SK-N-SH treated with all-trans-retinoic acid at 6 μM for 48 hours (cell line): ENCODE data around the gene FBH1.
A peak's percentile ranks its signal among the peaks of the same experiment; 100 is the strongest.
"Not testable (repeated sequence)": the region's sequence is repeated elsewhere in the genome, so short reads cannot be mapped to it uniquely, and the experiment has no call there.

Experiments
- ATAC-seq: fragments of 200-7000 bp; cut with Tn5 transposase; 3 replicates; pipeline ENCODE4 v1.9.1; 2020; ENCODE audit warnings: mild to moderate bottlenecking, moderate library complexity
- ARNTL ChIP-seq: fragments of 450-650 bp; formaldehyde crosslinking; IDR thresholded peaks from 2 replicates; pipeline ENCODE4 v1.5.0; 2020; ENCODE audit warnings: low read depth, mild to moderate bottlenecking, moderate library complexity, borderline replicate concordance
- ESRRG ChIP-seq: fragments of 250-450 bp; sonication (Bioruptor Pico); IDR thresholded peaks from 2 replicates; pipeline ENCODE4 v1.6.1; 2021; ENCODE audit warnings: mild to moderate bottlenecking
- GLIS3 ChIP-seq: fragments of 250-450 bp; sonication (Bioruptor Pico); IDR thresholded peaks from 2 replicates; pipeline ENCODE4 v1.5.0; 2020; ENCODE audit warnings: mild to moderate bottlenecking, moderate library complexity
- ISL1 ChIP-seq: fragments of 250-450 bp; sonication (Bioruptor Pico); IDR thresholded peaks from 2 replicates; pipeline ENCODE4 v2.1.2; 2022; ENCODE audit warnings: mild to moderate bottlenecking, moderate library complexity
- PATZ1 ChIP-seq: fragments of 250-450 bp; sonication (Bioruptor Pico); IDR thresholded peaks from 2 replicates; pipeline ENCODE4 v1.8.0; 2020; ENCODE audit warnings: mild to moderate bottlenecking, moderate library complexity, borderline replicate concordance
- POU6F1 ChIP-seq: fragments of 250-450 bp; sonication (Bioruptor Pico); IDR thresholded peaks from 2 replicates; pipeline ENCODE4 v1.8.0; 2021; ENCODE audit warnings: low read depth, mild to moderate bottlenecking, moderate library complexity, borderline replicate concordance
- PPARA ChIP-seq: fragments of 250-450 bp; sonication (Bioruptor Pico); IDR thresholded peaks from 2 replicates; pipeline ENCODE4 v1.5.0; 2020; ENCODE audit warnings: mild to moderate bottlenecking, borderline replicate concordance
- RARB ChIP-seq: fragments of 250-450 bp; sonication (Bioruptor Pico); IDR thresholded peaks from 2 replicates; pipeline ENCODE4 v1.8.0; 2021; ENCODE audit warnings: mild to moderate bottlenecking, moderate library complexity
- SNAI2 ChIP-seq: fragments of 250-450 bp; sonication (Bioruptor Pico); IDR thresholded peaks from 2 replicates; pipeline ENCODE4 v1.5.0; 2020; ENCODE audit warnings: mild to moderate bottlenecking, moderate library complexity
- TCF4 ChIP-seq: fragments of 250-450 bp; sonication (Bioruptor Pico); IDR thresholded peaks from 2 replicates; pipeline ENCODE4 v1.8.0; 2021; ENCODE audit warnings: mild to moderate bottlenecking, moderate library complexity, borderline replicate concordance
- TSHZ2 ChIP-seq: fragments of 250-450 bp; sonication (Bioruptor Pico); IDR thresholded peaks from 2 replicates; pipeline ENCODE4 v1.5.0; 2020; ENCODE audit warnings: mild to moderate bottlenecking, moderate library complexity
- ZC3H10 ChIP-seq: fragments of 250-450 bp; sonication (Bioruptor Pico); IDR thresholded peaks from 2 replicates; pipeline ENCODE4 v1.5.1; 2021; ENCODE audit warnings: mild to moderate bottlenecking, moderate library complexity
- ZFP3 ChIP-seq: fragments of 250-450 bp; sonication (Bioruptor Pico); IDR thresholded peaks from 2 replicates; pipeline ENCODE4 v1.5.0; 2020; ENCODE audit warnings: mild to moderate bottlenecking, moderate library complexity
- ZFP30 ChIP-seq: fragments of 450-650 bp; formaldehyde crosslinking; IDR thresholded peaks from 2 replicates; pipeline ENCODE4 v1.5.0; 2022; ENCODE audit warnings: mild to moderate bottlenecking, moderate library complexity
- ZNF565 ChIP-seq: fragments of 450-650 bp; formaldehyde crosslinking; conservative IDR thresholded peaks from 2 replicates; pipeline ENCODE4 v1.5.0; 2020; ENCODE audit warnings: low read depth, mild to moderate bottlenecking, moderate library complexity
- ZNF70 ChIP-seq: fragments of 450-650 bp; formaldehyde crosslinking; IDR thresholded peaks from 2 replicates; pipeline ENCODE4 v1.5.0; 2020; ENCODE audit warnings: mild to moderate bottlenecking, moderate library complexity
- ZNF8 ChIP-seq: fragments of 450-650 bp; formaldehyde crosslinking; IDR thresholded peaks from 2 replicates; pipeline ENCODE4 v1.5.0; 2020; ENCODE audit warnings: mild to moderate bottlenecking, moderate library complexity
- TF ChIP-seq, protein P1 (sequence below): fragments of 250-450 bp; sonication (Bioruptor Pico); IDR thresholded peaks from 2 replicates; pipeline ENCODE4 v1.5.1; 2020; ENCODE audit warnings: low read depth, mild to moderate bottlenecking, moderate library complexity

Gene FBH1

GRCh38 chr10:5944389-5945189 lies 54.5 kb downstream of the FBH1 start:
- TF ChIP-seq ZNF70 (CRISPR knock-in tag) (no peak), ARNTL (CRISPR knock-in tag) (no peak), ZNF565 (no peak), SNAI2 (CRISPR knock-in tag) (no peak), ZC3H10 (CRISPR knock-in tag) (peak; percentile 17; the same call in 1 of the 2 replicates)
- TF ChIP-seq, all 23 proteins: peak for 1

DNA sequence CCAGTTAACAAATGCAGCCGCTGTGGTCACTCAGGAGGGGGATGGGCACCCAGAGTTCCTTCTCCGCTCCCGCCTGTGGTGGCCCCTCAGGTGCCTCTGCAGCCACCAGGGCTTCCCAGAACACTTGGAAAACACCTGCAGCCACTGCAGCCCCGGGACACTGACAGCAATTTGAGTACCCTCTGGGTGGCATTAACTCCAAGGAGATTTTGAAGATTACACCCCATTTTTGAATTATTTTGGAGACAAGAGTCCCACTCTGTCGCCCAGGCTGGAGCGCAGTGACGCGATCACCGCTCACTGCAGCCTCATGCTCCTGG lies 55.1 kb downstream of the FBH1 start:
- ATAC-seq = no peak
- TF ChIP-seq, protein P1, sequence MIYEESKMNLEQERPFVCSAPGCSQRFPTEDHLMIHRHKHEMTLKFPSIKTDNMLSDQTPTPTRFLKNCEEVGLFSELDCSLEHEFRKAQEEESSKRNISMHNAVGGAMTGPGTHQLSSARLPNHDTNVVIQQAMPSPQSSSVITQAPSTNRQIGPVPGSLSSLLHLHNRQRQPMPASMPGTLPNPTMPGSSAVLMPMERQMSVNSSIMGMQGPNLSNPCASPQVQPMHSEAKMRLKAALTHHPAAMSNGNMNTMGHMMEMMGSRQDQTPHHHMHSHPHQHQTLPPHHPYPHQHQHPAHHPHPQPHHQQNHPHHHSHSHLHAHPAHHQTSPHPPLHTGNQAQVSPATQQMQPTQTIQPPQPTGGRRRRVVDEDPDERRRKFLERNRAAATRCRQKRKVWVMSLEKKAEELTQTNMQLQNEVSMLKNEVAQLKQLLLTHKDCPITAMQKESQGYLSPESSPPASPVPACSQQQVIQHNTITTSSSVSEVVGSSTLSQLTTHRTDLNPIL = no peak

More at GRCh38 chr10:5944389-5945189, 54.5 kb downstream of the FBH1 start:
- peak; percentile 88 for ATAC-seq

- ATAC-seq = no peak
These were observed 55.7 kb downstream of the FBH1 start for GRCh38 chr10:5945561-5946418.

DNA sequence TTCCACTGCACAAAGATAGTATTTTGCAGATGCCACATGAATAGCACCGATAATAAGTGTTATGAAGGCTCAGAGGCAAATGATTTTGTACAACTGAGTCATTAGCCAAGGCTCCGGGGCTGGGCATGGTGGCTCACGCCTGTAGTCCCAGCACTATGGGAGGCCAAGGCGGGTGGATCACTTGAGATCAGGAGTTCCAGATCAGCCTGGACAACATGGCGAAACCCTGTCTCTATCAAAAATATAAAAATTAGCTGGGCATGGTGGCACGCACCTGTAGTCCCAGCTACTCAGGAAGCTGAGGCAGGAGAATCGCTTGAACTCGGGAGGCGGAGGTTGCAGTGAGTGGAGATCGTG lies 56.4 kb downstream of the FBH1 start:
- ATAC-seq = not testable (repeated sequence)

More at GRCh38 chr10:5945561-5946418, 55.7 kb downstream of the FBH1 start:
- TF ChIP-seq ESRRG (CRISPR knock-in tag) (no peak), TSHZ2 (no peak), ZFP3 (CRISPR knock-in tag) (no peak), ZNF8 (no peak), ISL1 (CRISPR knock-in tag) (no peak)

GRCh38 chr10:5946786-5947185 lies 56.7 kb downstream of the FBH1 start:
- ATAC-seq = no peak

GRCh38 chr10:5947471-5948207 lies 57.6 kb downstream of the FBH1 start:
- TF ChIP-seq ZC3H10 (CRISPR knock-in tag) (no peak), TCF4 (CRISPR knock-in tag) (no peak), ZFP30 (CRISPR knock-in tag) (no peak), ZFP3 (CRISPR knock-in tag) (no peak), SNAI2 (CRISPR knock-in tag) (no peak), ZNF8 (no peak), POU6F1 (CRISPR knock-in tag) (no peak), ZNF565 (no peak), PATZ1 (CRISPR knock-in tag) (no peak), RARB (CRISPR knock-in tag) (no peak), GLIS3 (no peak), ZNF70 (CRISPR knock-in tag) (no peak)
- TF ChIP-seq, all 23 proteins: peak for 0
- no peak for ATAC-seq

More at GRCh38 chr10:5946786-5947185, 56.7 kb downstream of the FBH1 start:
- no peak for TF ChIP-seq SNAI2 (CRISPR knock-in tag)
- no peak for TF ChIP-seq ZNF70 (CRISPR knock-in tag)
- TF ChIP-seq PPARA (CRISPR knock-in tag) = no peak
- no peak for TF ChIP-seq ARNTL (CRISPR knock-in tag)
- TF ChIP-seq, protein P1 = no peak
- TF ChIP-seq ZFP30 (CRISPR knock-in tag) = no peak
